Adrenal gland (tissue), 5 donors: Measurements from ENCODE around the gene SETD6.

Source experiments
- POLR2A ChIP-seq, 2 donors: fragments of 450-650 bp; IDR thresholded peaks; one replicate each; pipeline ENCODE4 v1.6.1; 2017; ENCODE audit warnings: antibody characterized with exemption in 2 of 2, mild to moderate bottlenecking in 2 of 2, moderate library complexity in 1 of 2
- TF ChIP-seq, protein P1 (sequence below), 6 experiments: fragments of 450-650 bp in 4 of 6; fragments of 200-600 bp in 2 of 6; sonication (generic) in 1 of 6; IDR thresholded peaks; 1 replicate in 5 of 6; 2 replicates in 1 of 6; pipeline versions ENCODE4 v1.5.1 to v1.8.0; 2016 to 2021; ENCODE audit warnings: antibody characterized with exemption in 6 of 6, mild to moderate bottlenecking in 2 of 6, moderate library complexity in 1 of 6
- donor health status: DM: no; HTN: no; CAD: no.

DNA sequence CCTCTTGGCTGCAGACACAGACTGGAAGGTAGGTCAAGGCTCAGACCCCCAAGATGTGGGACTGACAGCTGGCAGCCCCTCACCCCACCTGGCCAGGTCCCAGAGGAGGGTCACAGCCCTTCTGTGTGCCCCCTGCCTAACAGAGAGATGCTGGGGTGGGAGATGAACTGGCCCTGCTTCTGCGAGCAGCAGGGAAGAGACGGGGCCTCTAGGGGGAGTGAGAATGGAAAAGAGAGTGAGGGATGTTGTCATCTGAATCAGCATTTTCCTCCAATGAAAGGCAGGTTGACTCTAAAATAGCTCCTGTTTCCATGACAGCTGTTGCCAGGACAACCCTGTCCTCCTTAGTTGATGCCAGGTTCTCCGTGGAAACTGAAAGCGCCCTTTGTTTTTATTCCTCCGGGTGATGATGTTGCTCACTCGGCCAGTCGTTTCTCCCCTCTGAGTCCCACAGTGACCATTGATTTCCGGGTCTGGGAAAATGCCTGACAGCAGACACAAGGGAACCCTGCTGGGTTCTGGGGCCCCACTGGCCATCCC lies 20.3 kb upstream of the SETD6 start:
- no peak for TF ChIP-seq POLR2A (IDR thresholded peaks at IDR 0.05)
- TF ChIP-seq, protein P1, sequence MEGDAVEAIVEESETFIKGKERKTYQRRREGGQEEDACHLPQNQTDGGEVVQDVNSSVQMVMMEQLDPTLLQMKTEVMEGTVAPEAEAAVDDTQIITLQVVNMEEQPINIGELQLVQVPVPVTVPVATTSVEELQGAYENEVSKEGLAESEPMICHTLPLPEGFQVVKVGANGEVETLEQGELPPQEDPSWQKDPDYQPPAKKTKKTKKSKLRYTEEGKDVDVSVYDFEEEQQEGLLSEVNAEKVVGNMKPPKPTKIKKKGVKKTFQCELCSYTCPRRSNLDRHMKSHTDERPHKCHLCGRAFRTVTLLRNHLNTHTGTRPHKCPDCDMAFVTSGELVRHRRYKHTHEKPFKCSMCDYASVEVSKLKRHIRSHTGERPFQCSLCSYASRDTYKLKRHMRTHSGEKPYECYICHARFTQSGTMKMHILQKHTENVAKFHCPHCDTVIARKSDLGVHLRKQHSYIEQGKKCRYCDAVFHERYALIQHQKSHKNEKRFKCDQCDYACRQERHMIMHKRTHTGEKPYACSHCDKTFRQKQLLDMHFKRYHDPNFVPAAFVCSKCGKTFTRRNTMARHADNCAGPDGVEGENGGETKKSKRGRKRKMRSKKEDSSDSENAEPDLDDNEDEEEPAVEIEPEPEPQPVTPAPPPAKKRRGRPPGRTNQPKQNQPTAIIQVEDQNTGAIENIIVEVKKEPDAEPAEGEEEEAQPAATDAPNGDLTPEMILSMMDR (IDR thresholded peaks at IDR 0.05), result peak in 5 of 6 experiments; percentile 38 to 65 (median 54)
